ENCODE measurements around the gene WNT11.

DNA sequence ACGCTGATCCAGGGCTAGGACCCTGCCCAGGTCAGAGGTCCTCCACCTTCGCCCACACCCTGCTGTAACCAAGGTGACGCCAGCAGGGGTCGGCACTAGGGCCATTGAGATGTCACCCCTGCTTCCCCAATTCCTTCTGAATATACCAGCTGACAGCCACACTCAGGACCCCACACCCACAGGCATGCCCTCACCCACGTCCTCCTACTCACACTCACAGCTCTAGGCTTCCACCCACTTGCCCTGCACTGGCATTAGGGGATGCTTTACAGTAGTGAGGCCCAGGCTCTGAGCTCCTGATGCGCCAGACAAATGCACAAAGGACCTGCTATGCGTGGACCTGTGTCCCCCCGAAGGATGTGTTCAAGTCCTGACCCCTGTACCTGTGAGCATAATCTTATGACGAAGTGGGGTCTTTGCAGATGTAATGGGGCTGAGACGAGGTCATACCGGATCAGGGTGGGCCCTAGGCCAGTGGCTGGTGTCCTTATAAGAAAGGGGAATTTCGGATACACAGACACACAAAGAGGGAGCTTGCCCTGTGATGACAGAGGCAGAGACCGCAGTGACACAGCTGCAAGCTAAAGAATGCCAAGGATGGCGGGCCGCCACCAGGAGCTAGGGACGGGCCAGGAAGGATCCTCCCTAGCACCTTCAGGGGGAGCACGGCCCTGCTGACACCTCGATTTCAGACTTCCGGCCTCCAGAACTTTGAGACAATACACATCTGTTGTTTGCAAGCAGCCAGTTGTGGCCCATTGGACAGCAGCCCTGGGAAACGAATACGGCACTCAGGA, 11.2 kb downstream of the WNT11 start:
- TF ChIP-seq SP1 (IDR thresholded peaks at IDR 0.05): no peak
- no peak for TF ChIP-seq BHLHE40 (IDR thresholded peaks at IDR 0.05; ENCODE audit: borderline replicate concordance)
- TF ChIP-seq ELF4 (IDR thresholded peaks at IDR 0.05): no peak
- no peak for TF ChIP-seq FOXK2 (IDR thresholded peaks at IDR 0.05)
- TF ChIP-seq CTBP1 (IDR thresholded peaks at IDR 0.05; ENCODE audit: borderline replicate concordance): no peak
- TF ChIP-seq HDGF (IDR thresholded peaks at IDR 0.05; ENCODE audit: borderline replicate concordance): no peak
- TF ChIP-seq, protein P1, sequence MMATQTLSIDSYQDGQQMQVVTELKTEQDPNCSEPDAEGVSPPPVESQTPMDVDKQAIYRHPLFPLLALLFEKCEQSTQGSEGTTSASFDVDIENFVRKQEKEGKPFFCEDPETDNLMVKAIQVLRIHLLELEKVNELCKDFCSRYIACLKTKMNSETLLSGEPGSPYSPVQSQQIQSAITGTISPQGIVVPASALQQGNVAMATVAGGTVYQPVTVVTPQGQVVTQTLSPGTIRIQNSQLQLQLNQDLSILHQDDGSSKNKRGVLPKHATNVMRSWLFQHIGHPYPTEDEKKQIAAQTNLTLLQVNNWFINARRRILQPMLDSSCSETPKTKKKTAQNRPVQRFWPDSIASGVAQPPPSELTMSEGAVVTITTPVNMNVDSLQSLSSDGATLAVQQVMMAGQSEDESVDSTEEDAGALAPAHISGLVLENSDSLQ (IDR thresholded peaks at IDR 0.05): no peak

All from HEK293T (cell line).